HEK293 (cell line): ENCODE data around the gene HLF.

Source experiments
- CTCF ChIA-PET: fragments of 350-600 bp; formaldehyde crosslinking; extraction: SDS; loops from one replicate; lab custom pipeline; 2021; ENCODE audit warnings: antibody characterized with exemption; lab: Yijun Ruan, JAX
- POLR2A ChIA-PET: fragments of 300-600 bp; formaldehyde crosslinking; extraction: SDS; loops from one replicate; lab custom pipeline; 2020; ENCODE audit warnings: antibody characterized with exemption, inconsistent platforms; lab: Yijun Ruan, JAX
- H3K27ac ChIP-seq: fragments of 200-500 bp; sonication (Bioruptor generic); 2 replicates; pipeline ENCODE4 v1.5.1; 2014; ENCODE audit warnings: low read depth, low read length, control low read depth, inconsistent platforms; ENCODE audit errors: extremely low read depth
- H3K36me3 ChIP-seq, 2 experiments: fragments of 200-500 bp in 1 of 2; sonication (Bioruptor generic) in 1 of 2; 1 replicate in 1 of 2; 2 replicates in 1 of 2; pipeline ENCODE4 v1.5.1; 2014 to 2017; ENCODE audit warnings: inconsistent platforms in 2 of 2, low read length in 2 of 2; ENCODE audit not compliant: control insufficient read depth in 2 of 2, insufficient read depth in 1 of 2
- H3K4me1 ChIP-seq: fragments of 200-500 bp; sonication (Bioruptor generic); 2 replicates; pipeline ENCODE4 v1.5.1; 2014; ENCODE audit warnings: mild to moderate bottlenecking, low read length, inconsistent platforms; ENCODE audit not compliant: control insufficient read depth, insufficient read depth
- H3K4me3 ChIP-seq: 2 replicates; pipeline ENCODE4 v1.5.1; 2011; ENCODE audit warnings: low read depth, mild to moderate bottlenecking, control low read depth, low read length, moderate library complexity
- H3K9me3 ChIP-seq: fragments of 200-500 bp; sonication (Bioruptor generic); 2 replicates; pipeline ENCODE4 v1.5.1; 2014; ENCODE audit warnings: low read depth, low read length, inconsistent platforms; ENCODE audit not compliant: control insufficient read depth, insufficient read depth
- ATF2 ChIP-seq: fragments of 450-650 bp; formaldehyde crosslinking; IDR thresholded peaks from 2 replicates; pipeline ENCODE4 v1.5.1; 2016; ENCODE audit warnings: missing biosample characterization, missing genetic modification characterization, low read depth
- CTCF ChIP-seq: fragments of 450-650 bp; formaldehyde crosslinking; IDR thresholded peaks from 2 replicates; pipeline ENCODE4 v1.5.1; 2016; ENCODE audit warnings: missing biosample characterization, missing genetic modification characterization
- EGR2 ChIP-seq: fragments of 450-650 bp; formaldehyde crosslinking; IDR thresholded peaks from 2 replicates; pipeline ENCODE4 v1.5.1; 2016; ENCODE audit warnings: low read depth, missing biosample characterization, missing genetic modification characterization
- GLIS2 ChIP-seq: fragments of 450-650 bp; formaldehyde crosslinking; IDR thresholded peaks from 2 replicates; pipeline ENCODE4 v1.5.1; 2016; ENCODE audit warnings: missing biosample characterization, missing genetic modification characterization
- IKZF3 ChIP-seq: fragments of 450-650 bp; IDR thresholded peaks from 2 replicates; pipeline ENCODE4 v1.5.0; 2018; ENCODE audit warnings: missing biosample characterization, mild to moderate bottlenecking, missing genetic modification characterization, moderate library complexity
- MZF1 ChIP-seq: fragments of 450-650 bp; formaldehyde crosslinking; IDR thresholded peaks from 2 replicates; pipeline ENCODE4 v1.5.1; 2017; ENCODE audit warnings: missing biosample characterization, missing genetic modification characterization, borderline replicate concordance
- TRIM28 ChIP-seq: IDR thresholded peaks from 2 replicates; pipeline ENCODE4 v1.6.1; 2011; ENCODE audit warnings: low read length, control low read depth, borderline replicate concordance
- ZBTB21 ChIP-seq: fragments of 450-650 bp; formaldehyde crosslinking; IDR thresholded peaks from 2 replicates; pipeline ENCODE4 v1.5.1; 2017; ENCODE audit warnings: missing biosample characterization, missing genetic modification characterization
- ZBTB44 ChIP-seq: fragments of 450-650 bp; IDR thresholded peaks from 2 replicates; pipeline ENCODE4 v1.5.1; 2018; ENCODE audit warnings: missing biosample characterization, mild to moderate bottlenecking, missing genetic modification characterization
- ZBTB48 ChIP-seq: fragments of 450-650 bp; formaldehyde crosslinking; IDR thresholded peaks from 2 replicates; pipeline ENCODE4 v1.5.1; 2016; ENCODE audit warnings: missing biosample characterization, missing genetic modification characterization
- ZBTB8A ChIP-seq: fragments of 450-650 bp; formaldehyde crosslinking; IDR thresholded peaks from 2 replicates; pipeline ENCODE4 v1.5.1; 2016; ENCODE audit warnings: missing biosample characterization, missing genetic modification characterization
- ZFP3 ChIP-seq: fragments of 450-650 bp; formaldehyde crosslinking; IDR thresholded peaks from 2 replicates; pipeline ENCODE4 v1.5.1; 2016; ENCODE audit warnings: low read depth, missing biosample characterization, missing genetic modification characterization
- ZNF138 ChIP-seq: fragments of 450-650 bp; formaldehyde crosslinking; IDR thresholded peaks from 2 replicates; pipeline ENCODE4 v1.5.1; 2016; ENCODE audit warnings: missing biosample characterization, missing genetic modification characterization, borderline replicate concordance
- ZNF16 ChIP-seq: fragments of 450-650 bp; formaldehyde crosslinking; IDR thresholded peaks from 2 replicates; pipeline ENCODE4 v1.5.1; 2016; ENCODE audit warnings: low read depth, missing biosample characterization, missing genetic modification characterization
- ZNF169 ChIP-seq: fragments of 450-650 bp; formaldehyde crosslinking; IDR thresholded peaks from 2 replicates; pipeline ENCODE4 v1.5.1; 2016; ENCODE audit warnings: missing biosample characterization, missing genetic modification characterization
- ZNF19 ChIP-seq: fragments of 450-650 bp; formaldehyde crosslinking; IDR thresholded peaks from 2 replicates; pipeline ENCODE4; 2016; ENCODE audit warnings: missing biosample characterization, missing genetic modification characterization, low read depth
- ZNF23 ChIP-seq: fragments of 450-650 bp; formaldehyde crosslinking; IDR thresholded peaks from 2 replicates; pipeline ENCODE4 v1.5.1; 2016; ENCODE audit warnings: missing biosample characterization, missing genetic modification characterization, borderline replicate concordance
- ZNF311 ChIP-seq: fragments of 450-650 bp; formaldehyde crosslinking; IDR thresholded peaks from 2 replicates; pipeline ENCODE4 v1.5.1; 2017; ENCODE audit warnings: missing biosample characterization, missing genetic modification characterization, borderline replicate concordance
- ZNF341 ChIP-seq: fragments of 450-650 bp; formaldehyde crosslinking; IDR thresholded peaks from 2 replicates; pipeline ENCODE4; 2016; ENCODE audit warnings: low read depth, missing biosample characterization, missing genetic modification characterization
- ZNF423 ChIP-seq: fragments of 450-650 bp; formaldehyde crosslinking; IDR thresholded peaks from 2 replicates; pipeline ENCODE4 v1.5.1; 2016; ENCODE audit warnings: missing biosample characterization, missing genetic modification characterization
- ZNF449 ChIP-seq: fragments of 450-650 bp; formaldehyde crosslinking; IDR thresholded peaks from 2 replicates; pipeline ENCODE4 v1.5.1; 2017; ENCODE audit warnings: missing biosample characterization, mild to moderate bottlenecking, missing genetic modification characterization, moderate library complexity
- ZNF514 ChIP-seq: fragments of 450-650 bp; formaldehyde crosslinking; IDR thresholded peaks from 2 replicates; pipeline ENCODE4 v1.5.1; 2016; ENCODE audit warnings: missing biosample characterization, missing genetic modification characterization
- ZNF654 ChIP-seq: fragments of 450-650 bp; formaldehyde crosslinking; IDR thresholded peaks from 2 replicates; pipeline ENCODE4 v1.5.1; 2016; ENCODE audit warnings: low read depth, missing biosample characterization, missing genetic modification characterization
- ZNF677 ChIP-seq: fragments of 450-650 bp; IDR thresholded peaks from 2 replicates; pipeline ENCODE4 v1.5.0; 2018; ENCODE audit warnings: missing biosample characterization, mild to moderate bottlenecking, missing genetic modification characterization, moderate library complexity
- ZNF777 ChIP-seq: fragments of 450-650 bp; formaldehyde crosslinking; IDR thresholded peaks from 2 replicates; pipeline ENCODE4 v1.5.1; 2017; ENCODE audit warnings: missing biosample characterization, missing genetic modification characterization, borderline replicate concordance

The HLF gene

GRCh38 chr17:55271223-55271571 lies 6.4 kb downstream of the HLF start:
- CTCF ChIA-PET, result no interaction called here
- TF ChIP-seq ZBTB44, result no peak
- TF ChIP-seq MZF1, result no peak
- TF ChIP-seq ZNF449 (tag by site-specific recombination), result no peak
- TF ChIP-seq EGR2 (tag by site-specific recombination), result no peak
- no peak for TF ChIP-seq ZNF514 (tag by site-specific recombination)
- TF ChIP-seq ZNF654 (tag by site-specific recombination), result no peak
- TF ChIP-seq TRIM28, result no peak
- TF ChIP-seq CTCF (tag by site-specific recombination), result no peak
- TF ChIP-seq ATF2 (tag by site-specific recombination), result no peak
- no peak for TF ChIP-seq ZNF423 (tag by site-specific recombination)
- no peak for TF ChIP-seq ZNF23 (tag by site-specific recombination)

GRCh38 chr17:55271958-55272710 lies 7.4 kb downstream of the HLF start:
- POLR2A ChIA-PET, result interaction anchor here (1.1 kb wide), 1 partner anchor 34 kb away, joined by 3 read pairs; no protein-coding TSS in a partner anchor
- H3K36me3 ChIP-seq, result no peaks in the 10 kb centered on the region
- H3K27ac ChIP-seq, result no peak overlapping the region
- H3K9me3 ChIP-seq, result no peaks in the 10 kb centered on the region
- H3K4me3 ChIP-seq, result no peak overlapping the region
- CTCF ChIA-PET, result no interaction called here
- H3K4me1 ChIP-seq, result no peaks in the 10 kb centered on the region
- TF ChIP-seq ZNF341 (tag by site-specific recombination), result no peak
- no peak for TF ChIP-seq CTCF (tag by site-specific recombination)
- no peak for TF ChIP-seq ZNF138 (tag by site-specific recombination)
- no peak for TF ChIP-seq GLIS2
- no peak for TF ChIP-seq ZNF677 (tag by site-specific recombination)
- no peak for TF ChIP-seq IKZF3 (tag by site-specific recombination)
- no peak for TF ChIP-seq ZBTB8A (tag by site-specific recombination)
- no peak for TF ChIP-seq ZNF16 (tag by site-specific recombination)
- no peak for TF ChIP-seq ZFP3
- no peak for TF ChIP-seq ZNF169 (tag by site-specific recombination)
- no peak for TF ChIP-seq ZNF777 (tag by site-specific recombination)
- TF ChIP-seq ZNF311 (tag by site-specific recombination), result no peak
- TF ChIP-seq ZNF449 (tag by site-specific recombination), result no peak
- TF ChIP-seq ZNF19 (tag by site-specific recombination), result no peak
- no peak for TF ChIP-seq ZBTB48
- TF ChIP-seq ZBTB21 (tag by site-specific recombination), result no peak

More at GRCh38 chr17:55271223-55271571, 6.4 kb downstream of the HLF start:
- Histone ChIP-seq H3K4me3 (no peak overlapping the region), H3K36me3 (no peaks in the 10 kb centered on the region), H3K4me1 (no peaks in the 10 kb centered on the region), H3K9me3 (no peaks in the 10 kb centered on the region), H3K27ac (no peak overlapping the region)
- POLR2A ChIA-PET, result interaction anchor here (1.1 kb wide), 1 partner anchor 33 kb away, joined by 3 read pairs; no protein-coding TSS in a partner anchor
